ENCODE measurements around the gene MEX3B. TPM values are rescaled to one million over a fixed set of nuclear protein-coding genes. Genes with fewer than 3 reads are reported as not detected.

MEX3B gene
- total RNA-seq, 1 experiment from 2014 or later, result 2.0 TPM

GRCh38 chr15:82017656-82018055 lies 28.2 kb downstream of the MEX3B start:
- BruUV-seq (replicated peaks), result no TSS peak
- intact Hi-C loops (cut with micrococcal nuclease; ENCODE audit: unreplicated experiment), result no loop called here
- TF ChIP-seq CTCF (IDR thresholded peaks at IDR 0.05; ENCODE audit: unreplicated experiment), result no peak
- DNase-seq, result no peak
- Mint-ChIP-seq H3K4me1 (ENCODE audit: low read depth, unreplicated experiment) (no peaks in the 10 kb centered on the region), H3K4me3 (ENCODE audit: low read depth, unreplicated experiment) (no peak overlapping the region), H3K27ac (ENCODE audit: unreplicated experiment) (no peak overlapping the region), H3K27me3 (ENCODE audit: unreplicated experiment) (peaks cover 66% of the 10 kb centered on the region), H3K36me3 (ENCODE audit: insufficient read depth, unreplicated experiment) (no peaks in the 10 kb centered on the region), H3K9me3 (ENCODE audit: low read depth, unreplicated experiment) (no peaks in the 10 kb centered on the region)
- CTCF ChIA-PET, result no interaction called here

GRCh38 chr15:82014989-82015388 lies 30.8 kb downstream of the MEX3B start:
- no peaks in the 10 kb centered on the region for H3K4me1 Mint-ChIP-seq (ENCODE audit: low read depth, unreplicated experiment)

GRCh38 chr15:82012908-82013307 lies 32.9 kb downstream of the MEX3B start:
- Mint-ChIP-seq H3K4me1 (ENCODE audit: low read depth, unreplicated experiment) (no peaks in the 10 kb centered on the region), H3K27me3 (ENCODE audit: unreplicated experiment) (peaks cover 64% of the 10 kb centered on the region), H3K36me3 (ENCODE audit: insufficient read depth, unreplicated experiment) (no peaks in the 10 kb centered on the region), H3K4me3 (ENCODE audit: low read depth, unreplicated experiment) (no peak overlapping the region), H3K27ac (ENCODE audit: unreplicated experiment) (no peak overlapping the region), H3K9me3 (ENCODE audit: low read depth, unreplicated experiment) (no peaks in the 10 kb centered on the region)
- no TSS peak for BruUV-seq (replicated peaks)
- DNase-seq, result no peak
- TF ChIP-seq CTCF (IDR thresholded peaks at IDR 0.05; ENCODE audit: unreplicated experiment), result no peak
- CTCF ChIA-PET, result no interaction called here
- intact Hi-C loops (cut with micrococcal nuclease; ENCODE audit: unreplicated experiment), result no loop called here

More at GRCh38 chr15:82014989-82015388, 30.8 kb downstream of the MEX3B start:
- Mint-ChIP-seq H3K27me3 (ENCODE audit: unreplicated experiment) (peaks cover 66% of the 10 kb centered on the region), H3K36me3 (ENCODE audit: insufficient read depth, unreplicated experiment) (no peaks in the 10 kb centered on the region), H3K4me3 (ENCODE audit: low read depth, unreplicated experiment) (no peak overlapping the region), H3K27ac (ENCODE audit: unreplicated experiment) (no peak overlapping the region), H3K9me3 (ENCODE audit: low read depth, unreplicated experiment) (no peaks in the 10 kb centered on the region)
- intact Hi-C loops (cut with micrococcal nuclease; ENCODE audit: unreplicated experiment), result no loop called here
- CTCF ChIA-PET, result no interaction called here
- TF ChIP-seq CTCF (IDR thresholded peaks at IDR 0.05; ENCODE audit: unreplicated experiment), result no peak
- no TSS peak for BruUV-seq (replicated peaks)
- DNase-seq, result no peak

- intact Hi-C loops (cut with micrococcal nuclease; ENCODE audit: unreplicated experiment), result no loop called here
- Mint-ChIP-seq H3K27me3 (ENCODE audit: unreplicated experiment) (peaks cover 15% of the 10 kb centered on the region), H3K36me3 (ENCODE audit: insufficient read depth, unreplicated experiment) (no peaks in the 10 kb centered on the region), H3K27ac (ENCODE audit: unreplicated experiment) (no peak overlapping the region), H3K4me1 (ENCODE audit: low read depth, unreplicated experiment) (no peaks in the 10 kb centered on the region), H3K9me3 (ENCODE audit: low read depth, unreplicated experiment) (peaks cover 2% of the 10 kb centered on the region), H3K4me3 (ENCODE audit: low read depth, unreplicated experiment) (no peak overlapping the region)
- DNase-seq, result no peak
- no TSS peak for BruUV-seq (replicated peaks)
- CTCF ChIA-PET, result no interaction called here
- TF ChIP-seq CTCF (IDR thresholded peaks at IDR 0.05; ENCODE audit: unreplicated experiment), result no peak
Measured at GRCh38 chr15:82005239-82005638, 40.6 kb downstream of the MEX3B start.

Measured in Calu3 (cell line).